Stimulated activated CD8-positive, alpha-beta memory T cell treated with anti-CD3 and anti-CD28 coated beads, Interleukin-7, amount 100 ng/mL, for 24 hours (primary cell): ENCODE results near the gene HS6ST3.
"Not testable (repeated sequence)": the region's sequence is repeated elsewhere in the genome, so short reads cannot be mapped to it uniquely, and the experiment has no call there.

Experiments used
- DNase-seq: peaks from one replicate; pipeline ENCODE4 v3.0.0-alpha.2; 2020; ENCODE audit warnings: low read depth

Gene HS6ST3

GRCh38 chr13:96741779-96742178 is 651.9 kb downstream of the HS6ST3 start:
- no peak for DNase-seq

GRCh38 chr13:96743296-96744089 is 653.6 kb downstream of the HS6ST3 start:
- no peak for DNase-seq

DNA sequence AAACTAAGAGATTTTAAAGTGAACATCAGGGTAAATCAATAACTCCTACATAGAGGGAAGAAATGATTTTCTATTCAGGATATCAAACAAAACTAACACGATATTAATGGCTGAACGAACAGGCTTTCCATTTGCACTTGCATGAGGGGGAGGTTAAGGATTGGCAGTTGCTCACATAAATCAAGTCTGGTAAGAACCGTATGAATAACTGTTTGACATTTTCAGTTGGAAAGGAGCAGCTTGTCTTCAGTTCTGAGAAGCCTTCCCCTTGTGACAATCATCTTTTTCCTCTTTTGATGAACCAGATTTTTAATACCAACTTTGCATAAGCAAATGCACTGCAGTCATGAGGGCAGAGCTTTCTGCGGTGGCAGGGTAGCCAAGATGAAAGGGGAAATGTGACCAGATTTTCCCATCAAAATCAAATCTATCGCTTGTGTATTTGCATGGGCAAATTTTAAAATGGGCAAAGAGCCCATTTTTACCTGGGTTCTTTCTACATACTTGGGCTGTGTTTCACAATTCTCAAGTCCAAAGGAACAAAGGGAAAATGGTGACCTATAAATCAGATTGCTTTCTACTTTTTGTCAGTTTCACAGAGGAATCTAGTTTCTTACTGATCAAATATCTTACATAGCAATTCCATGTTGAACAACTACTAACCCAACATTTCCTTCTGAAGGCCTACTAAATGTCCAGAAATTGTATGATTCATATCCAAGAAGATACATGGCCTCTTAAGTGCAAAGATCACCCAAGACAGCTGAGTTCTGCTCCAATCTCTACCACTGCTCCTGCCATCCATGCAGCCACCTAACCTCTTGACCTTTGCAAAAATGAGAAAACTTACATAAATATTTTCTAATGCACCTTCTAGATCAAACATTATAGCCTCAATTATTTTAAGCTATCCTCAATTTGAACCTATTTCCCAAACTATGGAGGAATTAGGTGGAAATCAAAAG is 654.7 kb downstream of the HS6ST3 start:
- no peak for DNase-seq

GRCh38 chr13:96746886-96747285 is 657.0 kb downstream of the HS6ST3 start:
- no peak for DNase-seq

GRCh38 chr13:96749825-96750224 is 659.9 kb downstream of the HS6ST3 start:
- DNase-seq = no peak

GRCh38 chr13:96751089-96751488 is 661.2 kb downstream of the HS6ST3 start:
- DNase-seq = no peak

- DNase-seq = no peak
Measured at GRCh38 chr13:96762876-96763275, 673.0 kb downstream of the HS6ST3 start.

GRCh38 chr13:96766306-96766705 is 676.4 kb downstream of the HS6ST3 start:
- no peak for DNase-seq

- DNase-seq = no peak
Measured at GRCh38 chr13:96768524-96768923, 678.6 kb downstream of the HS6ST3 start.

DNA sequence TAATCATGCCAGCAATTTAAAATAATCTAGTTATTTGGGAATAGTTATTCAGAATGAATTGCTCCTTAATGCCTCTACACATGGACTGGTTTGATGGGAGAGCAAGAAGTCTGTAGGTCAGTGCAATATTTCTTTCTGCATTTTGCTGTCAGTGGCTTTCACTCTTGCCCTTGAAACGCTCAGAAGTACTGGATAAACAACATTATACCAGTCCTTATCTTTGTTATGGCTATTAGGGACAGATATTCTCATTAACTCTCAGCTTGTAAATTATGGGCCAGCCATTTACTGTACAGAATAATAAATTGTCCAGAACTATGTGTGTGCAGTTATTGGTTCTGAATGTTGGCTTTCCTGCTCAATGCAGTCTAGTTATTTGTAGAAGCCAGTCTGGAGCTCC is 680.0 kb downstream of the HS6ST3 start:
- DNase-seq = no peak

GRCh38 chr13:96771486-96772367 is 681.8 kb downstream of the HS6ST3 start:
- no peak for DNase-seq

DNA sequence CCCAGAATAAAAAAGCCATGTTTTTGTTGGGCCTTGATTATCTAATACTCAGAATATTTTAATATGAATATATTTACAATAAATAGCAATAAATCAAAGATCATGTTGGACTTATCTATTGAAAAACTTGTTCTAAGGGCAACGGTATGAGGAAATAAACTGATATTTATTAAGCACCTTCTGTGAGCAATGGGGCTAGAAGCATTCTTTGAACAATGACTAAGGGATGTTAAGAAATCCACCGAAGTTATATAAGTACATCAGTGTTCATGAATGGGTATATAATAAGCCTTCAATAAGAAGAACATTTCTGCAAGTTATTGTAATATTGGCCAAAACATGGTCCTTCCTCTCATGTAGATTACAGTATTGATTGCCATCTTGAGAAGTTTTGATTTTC is 682.5 kb downstream of the HS6ST3 start:
- no peak for DNase-seq

DNA sequence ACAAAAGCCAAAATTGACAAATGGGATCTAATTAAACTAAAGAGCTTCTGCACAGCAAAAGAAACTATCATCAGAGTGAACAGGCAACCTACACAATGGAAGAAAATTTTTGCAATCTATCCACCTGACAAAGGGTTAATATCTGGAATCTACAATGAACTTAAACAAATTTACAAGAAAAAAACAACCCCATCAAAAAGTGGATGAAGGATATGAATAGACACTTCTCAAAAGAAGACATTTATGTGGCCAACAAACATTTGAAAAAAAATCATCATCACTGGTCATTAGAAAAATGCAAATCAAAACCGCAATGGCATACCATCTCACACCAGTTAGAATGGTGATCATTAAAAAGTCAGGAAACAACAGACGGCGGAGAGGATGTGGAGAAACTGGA is 688.4 kb downstream of the HS6ST3 start:
- DNase-seq = not testable (repeated sequence)

DNA sequence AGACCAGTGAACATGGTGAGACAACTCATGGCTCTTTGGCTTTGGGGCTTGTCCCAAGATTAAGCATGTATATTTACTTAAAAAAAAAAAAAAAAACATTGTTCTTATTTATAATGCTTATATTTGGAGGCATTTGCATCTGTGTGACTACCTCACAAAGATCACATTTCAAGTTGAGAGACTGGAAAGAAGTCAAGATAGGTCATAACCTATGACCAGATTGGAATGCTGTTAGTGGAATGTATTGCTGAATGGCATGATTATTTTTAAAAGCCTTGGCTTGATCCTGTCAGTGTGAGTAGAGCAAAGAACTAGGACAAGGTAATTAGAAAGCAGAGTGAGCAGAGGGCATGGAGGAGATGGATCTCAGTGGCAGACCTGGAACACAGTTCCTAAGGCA is 689.8 kb downstream of the HS6ST3 start:
- DNase-seq = no peak

DNA sequence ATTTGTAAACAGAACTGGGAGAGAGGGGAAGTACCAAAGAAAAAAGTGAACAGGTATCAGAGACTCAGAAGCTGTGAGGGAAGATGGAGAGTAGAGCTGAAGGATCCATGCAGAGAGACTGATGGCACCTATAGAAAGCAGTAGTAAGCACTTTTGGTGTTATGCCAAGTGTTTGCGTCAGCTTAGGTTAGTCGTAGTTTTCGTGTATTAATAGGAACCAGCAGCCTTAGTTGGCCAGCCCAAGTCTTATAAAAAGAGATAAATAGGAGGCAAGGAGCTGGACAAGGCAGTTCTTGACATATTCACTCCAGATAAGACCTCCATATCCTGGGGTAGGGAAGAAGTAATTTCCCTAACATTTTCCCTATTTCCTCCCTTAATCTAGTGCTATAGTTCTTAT is 690.2 kb downstream of the HS6ST3 start:
- no peak for DNase-seq

- DNase-seq = no peak
Measured at GRCh38 chr13:96781141-96781540, 691.2 kb downstream of the HS6ST3 start.

- no peak for DNase-seq
Measured at GRCh38 chr13:96782186-96782585, 692.3 kb downstream of the HS6ST3 start.

DNA sequence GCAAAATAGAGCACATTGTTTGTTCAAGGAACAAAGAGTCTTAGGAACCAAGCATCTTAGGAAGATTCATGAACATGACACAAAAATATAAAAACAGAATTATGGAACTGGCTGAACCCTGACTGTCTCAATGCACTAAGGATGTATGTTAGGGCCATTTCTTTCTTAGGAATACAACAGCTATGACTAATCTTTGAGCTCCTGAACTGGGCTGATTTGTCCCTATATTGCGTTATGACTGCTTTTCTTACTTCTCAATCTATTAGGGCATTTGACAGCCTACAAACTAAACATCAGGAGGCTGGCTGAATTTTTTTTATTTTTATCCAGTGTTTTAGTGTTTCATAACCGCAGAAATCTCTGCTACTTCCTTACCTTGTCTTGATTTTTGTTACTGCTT is 693.1 kb downstream of the HS6ST3 start:
- DNase-seq = no peak

DNA sequence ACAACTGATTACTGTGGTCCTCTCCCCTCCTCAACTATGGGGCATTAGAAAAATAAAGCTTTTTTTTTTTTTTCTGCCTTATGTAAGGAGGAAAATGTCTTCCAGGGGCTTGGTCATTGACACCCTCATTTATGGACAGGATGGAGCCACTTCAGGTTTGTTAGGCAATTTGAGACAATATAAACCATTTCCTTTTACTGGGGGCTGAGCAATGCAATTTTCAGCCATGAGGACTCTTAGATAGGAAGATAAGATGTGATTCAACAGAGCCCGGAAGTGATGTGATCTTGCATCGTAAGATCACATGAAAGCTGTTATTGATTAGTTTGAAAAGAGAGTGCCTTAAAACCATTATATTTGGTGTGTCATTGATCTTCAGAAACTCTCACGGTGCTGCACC is 693.6 kb downstream of the HS6ST3 start:
- DNase-seq = no peak

DNA sequence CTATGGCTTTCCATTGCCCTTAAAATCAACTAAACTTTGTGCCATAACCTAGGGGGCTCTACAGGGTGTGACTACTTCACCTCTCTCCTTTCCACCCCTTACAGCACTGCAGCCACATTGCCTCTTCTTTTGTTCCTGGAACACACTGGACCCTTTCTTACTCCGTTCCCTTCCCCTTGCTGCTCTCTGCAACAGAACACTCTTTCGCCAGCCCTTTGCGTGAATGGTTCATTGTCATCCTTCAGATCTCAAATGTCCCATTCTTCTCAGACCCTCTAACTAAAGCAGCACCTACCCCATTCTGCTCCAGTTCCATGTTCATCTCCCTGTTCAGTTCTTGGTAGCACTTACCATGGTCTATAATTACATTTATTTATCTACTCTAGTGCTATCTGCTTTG is 696.1 kb downstream of the HS6ST3 start:
- no peak for DNase-seq

DNA sequence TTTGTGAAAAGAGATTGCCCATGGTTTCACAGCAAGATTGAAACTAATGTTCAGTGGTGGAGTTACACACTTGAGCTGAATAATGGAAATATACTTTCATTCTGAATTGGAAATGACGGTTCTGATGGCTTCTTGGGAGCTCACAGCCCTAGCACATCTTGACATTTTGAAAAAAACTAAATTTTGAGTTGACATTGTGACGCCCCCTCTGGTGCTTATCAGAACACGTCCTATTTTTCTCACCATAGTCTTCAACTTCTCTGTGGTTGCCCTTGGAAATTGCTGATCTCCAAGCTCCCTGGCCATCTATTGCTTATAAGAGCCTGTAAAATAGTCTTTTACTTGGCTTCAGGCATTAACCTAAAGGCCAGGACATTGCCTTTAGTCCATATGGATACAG is 702.3 kb downstream of the HS6ST3 start:
- DNase-seq = no peak

- no peak for DNase-seq
Measured at GRCh38 chr13:96792736-96793403, 703.0 kb downstream of the HS6ST3 start.
